Astrocyte (in vitro differentiated cells and primary cell): Measurements from ENCODE around the gene PTPRN.

Source experiments
- CTCF ChIP-seq: IDR thresholded peaks from 2 replicates; pipeline ENCODE4 v1.5.1; 2011; ENCODE audit warnings: low read depth, mild to moderate bottlenecking, inconsistent platforms, low read length, moderate library complexity; ENCODE audit not compliant: insufficient read depth
- EZH2 ChIP-seq: IDR thresholded peaks from 2 replicates; pipeline ENCODE4 v1.6.1; 2012; ENCODE audit warnings: mild to moderate bottlenecking, low read length, inconsistent platforms; ENCODE audit not compliant: insufficient read depth

GRCh38 chr2:219274361-219274921 is 34.8 kb downstream of the PTPRN start:
- TF ChIP-seq CTCF (no peak), EZH2 (no peak)
